Measurements from ENCODE around the gene PCBD2. TPM values are rescaled to one million over a fixed set of nuclear protein-coding genes. Genes with fewer than 3 reads are reported as not detected.

The PCBD2 gene
- total RNA-seq, 1 donor from 2014 or later, result 11.5 TPM

- TF ChIP-seq, protein P1, sequence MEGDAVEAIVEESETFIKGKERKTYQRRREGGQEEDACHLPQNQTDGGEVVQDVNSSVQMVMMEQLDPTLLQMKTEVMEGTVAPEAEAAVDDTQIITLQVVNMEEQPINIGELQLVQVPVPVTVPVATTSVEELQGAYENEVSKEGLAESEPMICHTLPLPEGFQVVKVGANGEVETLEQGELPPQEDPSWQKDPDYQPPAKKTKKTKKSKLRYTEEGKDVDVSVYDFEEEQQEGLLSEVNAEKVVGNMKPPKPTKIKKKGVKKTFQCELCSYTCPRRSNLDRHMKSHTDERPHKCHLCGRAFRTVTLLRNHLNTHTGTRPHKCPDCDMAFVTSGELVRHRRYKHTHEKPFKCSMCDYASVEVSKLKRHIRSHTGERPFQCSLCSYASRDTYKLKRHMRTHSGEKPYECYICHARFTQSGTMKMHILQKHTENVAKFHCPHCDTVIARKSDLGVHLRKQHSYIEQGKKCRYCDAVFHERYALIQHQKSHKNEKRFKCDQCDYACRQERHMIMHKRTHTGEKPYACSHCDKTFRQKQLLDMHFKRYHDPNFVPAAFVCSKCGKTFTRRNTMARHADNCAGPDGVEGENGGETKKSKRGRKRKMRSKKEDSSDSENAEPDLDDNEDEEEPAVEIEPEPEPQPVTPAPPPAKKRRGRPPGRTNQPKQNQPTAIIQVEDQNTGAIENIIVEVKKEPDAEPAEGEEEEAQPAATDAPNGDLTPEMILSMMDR (IDR thresholded peaks at IDR 0.05), result no peak
- intact Hi-C loops (cut with micrococcal nuclease), result no loop called here
- peaks cover 39% of the 10 kb centered on the region for H3K36me3 Mint-ChIP-seq (ENCODE audit: low read depth)
- H3K27ac Mint-ChIP-seq, result no peak overlapping the region
- no peak overlapping the region for H3K4me3 Mint-ChIP-seq
- H3K4me1 Mint-ChIP-seq, result no peaks in the 10 kb centered on the region
- no peaks in the 10 kb centered on the region for H3K27me3 Mint-ChIP-seq
- H3K9me3 Mint-ChIP-seq, result peaks cover 5% of the 10 kb centered on the region
- DNase-seq (no peak), ATAC-seq (ENCODE audit: low read depth) (no peak)
- ChIA-PET POLR2A (no interaction called here), CTCF (no interaction called here)
These were observed 53.1 kb downstream of the PCBD2 start for GRCh38 chr5:134957920-134958608.

GRCh38 chr5:134958755-134959154, 53.8 kb downstream of the PCBD2 start:
- H3K4me3 Mint-ChIP-seq, result no peak overlapping the region
- intact Hi-C loops (cut with micrococcal nuclease), result no loop called here
- POLR2A ChIA-PET, result no interaction called here

GRCh38 chr5:134963098-134963497, 58.2 kb downstream of the PCBD2 start:
- CTCF ChIA-PET, result no interaction called here
- Mint-ChIP-seq H3K36me3 (ENCODE audit: low read depth) (peaks cover 39% of the 10 kb centered on the region), H3K27me3 (no peaks in the 10 kb centered on the region), H3K9me3 (no peaks in the 10 kb centered on the region), H3K4me3 (no peak overlapping the region), H3K27ac (no peak overlapping the region), H3K4me1 (no peaks in the 10 kb centered on the region)
- ATAC-seq (ENCODE audit: low read depth), result no peak
- intact Hi-C loops (cut with micrococcal nuclease), result no loop called here
- TF ChIP-seq, protein P1 (IDR thresholded peaks at IDR 0.05), result no peak
- POLR2A ChIA-PET, result no interaction called here
- no peak for DNase-seq

More at GRCh38 chr5:134958755-134959154, 53.8 kb downstream of the PCBD2 start:
- Mint-ChIP-seq H3K4me1 (no peaks in the 10 kb centered on the region), H3K27ac (no peak overlapping the region), H3K36me3 (ENCODE audit: low read depth) (peaks cover 42% of the 10 kb centered on the region), H3K27me3 (no peaks in the 10 kb centered on the region), H3K9me3 (peaks cover 5% of the 10 kb centered on the region)
- CTCF ChIA-PET, result no interaction called here
- DNase-seq, result no peak
- ATAC-seq (ENCODE audit: low read depth), result no peak
- TF ChIP-seq, protein P1 (IDR thresholded peaks at IDR 0.05), result no peak

DNA sequence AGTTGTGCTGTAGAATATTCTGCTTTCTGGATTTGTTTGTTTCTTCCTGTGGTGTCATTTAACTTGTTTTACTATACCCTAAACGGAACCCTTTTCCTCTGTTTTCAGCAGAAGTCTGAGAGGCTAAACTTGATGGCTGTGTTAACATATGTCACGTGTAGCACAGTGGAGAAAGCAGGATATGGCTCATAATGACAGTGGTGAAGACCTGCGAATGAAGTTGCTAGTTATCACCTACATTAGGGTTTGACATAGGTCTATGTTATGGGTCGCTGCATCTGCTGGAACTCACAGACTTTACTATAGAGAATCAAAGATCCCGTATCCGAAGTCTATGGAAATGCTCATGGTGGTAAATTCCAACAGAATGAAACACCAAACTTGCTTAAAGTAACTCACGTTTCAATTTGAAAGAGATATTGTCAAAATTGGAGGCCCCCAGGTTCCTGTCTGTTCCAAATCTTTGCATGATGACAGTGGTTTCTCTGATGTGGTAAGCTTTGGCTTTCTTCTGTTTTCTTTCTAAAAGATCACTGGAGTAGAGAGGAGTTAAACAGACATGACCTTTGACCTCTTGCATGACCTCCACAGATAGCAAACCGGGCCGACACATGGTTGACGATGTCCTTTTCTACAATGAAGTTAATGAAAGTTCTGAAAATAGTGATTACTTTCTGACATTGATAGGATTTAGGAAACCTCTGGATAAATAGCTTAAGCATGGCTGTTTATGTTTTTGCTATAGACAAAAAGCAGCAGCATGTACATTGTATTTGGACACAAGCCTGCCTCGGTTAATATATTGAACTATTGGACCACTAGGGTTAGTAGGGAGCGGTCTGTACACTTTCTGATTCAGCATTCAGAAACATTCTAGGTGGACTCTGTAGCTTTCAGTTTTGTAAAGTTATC, 59.7 kb downstream of the PCBD2 start:
- ChIA-PET POLR2A (interaction anchor here (0.7 kb wide), 1 partner anchor 78 kb away, joined by 3 read pairs; no protein-coding TSS in a partner anchor), CTCF (no interaction called here)
- intact Hi-C loops (cut with micrococcal nuclease), result no loop called here
- Mint-ChIP-seq H3K27me3 (no peaks in the 10 kb centered on the region), H3K9me3 (no peaks in the 10 kb centered on the region), H3K36me3 (ENCODE audit: low read depth) (peaks cover 34% of the 10 kb centered on the region), H3K4me3 (no peak overlapping the region), H3K27ac (no peak overlapping the region), H3K4me1 (no peaks in the 10 kb centered on the region)
- DNase-seq (no peak), ATAC-seq (ENCODE audit: low read depth) (no peak)
- TF ChIP-seq, protein P1 (IDR thresholded peaks at IDR 0.05), result no peak

- intact Hi-C loops (cut with micrococcal nuclease), result no loop called here
- Mint-ChIP-seq H3K4me1 (no peaks in the 10 kb centered on the region), H3K4me3 (no peak overlapping the region), H3K27me3 (no peaks in the 10 kb centered on the region), H3K27ac (no peak overlapping the region), H3K36me3 (ENCODE audit: low read depth) (peaks cover 30% of the 10 kb centered on the region), H3K9me3 (no peaks in the 10 kb centered on the region)
- no peak for DNase-seq
- no peak for ATAC-seq (ENCODE audit: low read depth)
- ChIA-PET CTCF (no interaction called here), POLR2A (interaction anchor here (0.7 kb wide), 1 partner anchor 77 kb away, joined by 3 read pairs; no protein-coding TSS in a partner anchor)
- TF ChIP-seq, protein P1 (IDR thresholded peaks at IDR 0.05), result no peak
These were observed 60.4 kb downstream of the PCBD2 start for GRCh38 chr5:134965271-134965825.

Measured in activated B cell treated with CpG ODN at 0.5 μM for 24 hours (primary cell).